Measurements from ENCODE around the gene LMF1. TPM values are rescaled to one million over a fixed set of nuclear protein-coding genes. Genes with fewer than 3 reads are reported as not detected.

The LMF1 gene
- total and polyA plus RNA-seq, 2 of the 4 experiments (the other 2 are of a cell fraction) = 7.7 to 13.1 TPM

DNA sequence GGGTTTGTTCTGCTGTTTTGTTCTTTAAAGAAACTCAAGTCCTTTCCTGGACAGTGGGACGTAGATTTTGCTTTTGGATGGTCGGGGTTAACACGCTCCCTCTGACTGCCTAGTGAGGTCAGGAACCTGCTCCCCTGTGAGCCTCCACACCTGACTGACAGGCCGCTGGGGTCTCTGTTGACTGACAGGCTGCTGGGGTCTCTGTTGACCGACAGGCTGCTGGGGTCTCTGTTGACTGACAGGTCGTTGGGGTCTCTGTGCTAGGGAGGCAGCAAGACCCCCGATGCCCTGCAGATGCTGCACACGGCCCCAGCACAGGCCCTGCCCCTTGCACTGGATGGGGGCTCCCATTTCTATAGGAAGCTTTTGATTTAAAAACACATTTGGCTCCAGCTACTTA lies 33.5 kb downstream of the LMF1 start:
- H3K36me3 ChIP-seq (ENCODE audit: control insufficient read depth, insufficient read depth, low read length) = peaks cover 5% of the 10 kb centered on the region
- no peak for TF ChIP-seq MAFK (IDR thresholded peaks at IDR 0.05; ENCODE audit: low read depth, low read length)
- TF ChIP-seq, protein P1, sequence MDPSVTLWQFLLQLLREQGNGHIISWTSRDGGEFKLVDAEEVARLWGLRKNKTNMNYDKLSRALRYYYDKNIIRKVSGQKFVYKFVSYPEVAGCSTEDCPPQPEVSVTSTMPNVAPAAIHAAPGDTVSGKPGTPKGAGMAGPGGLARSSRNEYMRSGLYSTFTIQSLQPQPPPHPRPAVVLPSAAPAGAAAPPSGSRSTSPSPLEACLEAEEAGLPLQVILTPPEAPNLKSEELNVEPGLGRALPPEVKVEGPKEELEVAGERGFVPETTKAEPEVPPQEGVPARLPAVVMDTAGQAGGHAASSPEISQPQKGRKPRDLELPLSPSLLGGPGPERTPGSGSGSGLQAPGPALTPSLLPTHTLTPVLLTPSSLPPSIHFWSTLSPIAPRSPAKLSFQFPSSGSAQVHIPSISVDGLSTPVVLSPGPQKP (IDR thresholded peaks at IDR 0.05; ENCODE audit: borderline replicate concordance, low read depth, low read length) = no peak
- TF ChIP-seq FOS (IDR thresholded peaks at IDR 0.05; ENCODE audit: low read depth, low read length) = no peak
- no peak for TF ChIP-seq RFX5 (IDR thresholded peaks at IDR 0.05; ENCODE audit: low read depth, low read length)
- TF ChIP-seq RAD21 (IDR thresholded peaks at IDR 0.05; ENCODE audit: low read length) = no peak
- no peak for TF ChIP-seq BHLHE40 (IDR thresholded peaks at IDR 0.05; ENCODE audit: low read depth, low read length)
- TF ChIP-seq POLR2A (IDR thresholded peaks at IDR 0.05; ENCODE audit: low read depth, low read length) = no peak
- TF ChIP-seq MXI1 (IDR thresholded peaks at IDR 0.05; ENCODE audit: borderline replicate concordance, low read depth, low read length) = no peak
- no peak for TF ChIP-seq SMC3 (IDR thresholded peaks at IDR 0.05; ENCODE audit: low read depth, low read length)
- TF ChIP-seq MAZ (IDR thresholded peaks at IDR 0.05; ENCODE audit: borderline replicate concordance, low read depth, low read length) = no peak
- TF ChIP-seq, protein P2, sequence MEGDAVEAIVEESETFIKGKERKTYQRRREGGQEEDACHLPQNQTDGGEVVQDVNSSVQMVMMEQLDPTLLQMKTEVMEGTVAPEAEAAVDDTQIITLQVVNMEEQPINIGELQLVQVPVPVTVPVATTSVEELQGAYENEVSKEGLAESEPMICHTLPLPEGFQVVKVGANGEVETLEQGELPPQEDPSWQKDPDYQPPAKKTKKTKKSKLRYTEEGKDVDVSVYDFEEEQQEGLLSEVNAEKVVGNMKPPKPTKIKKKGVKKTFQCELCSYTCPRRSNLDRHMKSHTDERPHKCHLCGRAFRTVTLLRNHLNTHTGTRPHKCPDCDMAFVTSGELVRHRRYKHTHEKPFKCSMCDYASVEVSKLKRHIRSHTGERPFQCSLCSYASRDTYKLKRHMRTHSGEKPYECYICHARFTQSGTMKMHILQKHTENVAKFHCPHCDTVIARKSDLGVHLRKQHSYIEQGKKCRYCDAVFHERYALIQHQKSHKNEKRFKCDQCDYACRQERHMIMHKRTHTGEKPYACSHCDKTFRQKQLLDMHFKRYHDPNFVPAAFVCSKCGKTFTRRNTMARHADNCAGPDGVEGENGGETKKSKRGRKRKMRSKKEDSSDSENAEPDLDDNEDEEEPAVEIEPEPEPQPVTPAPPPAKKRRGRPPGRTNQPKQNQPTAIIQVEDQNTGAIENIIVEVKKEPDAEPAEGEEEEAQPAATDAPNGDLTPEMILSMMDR (conservative IDR thresholded peaks at IDR 0.05; ENCODE audit: low read depth, low read length) = no peak
- no peak for TF ChIP-seq CHD1 (IDR thresholded peaks at IDR 0.05; ENCODE audit: low read depth, low read length)
- TF ChIP-seq NFE2L2 (IDR thresholded peaks at IDR 0.05; ENCODE audit: low read depth, low read length) = no peak
- no peak for TF ChIP-seq CEBPB (IDR thresholded peaks at IDR 0.05; ENCODE audit: low read depth, low read length)
- no peak overlapping the region for H3K27ac ChIP-seq (ENCODE audit: insufficient read depth, low read length)
- H3K4me3 ChIP-seq (ENCODE audit: insufficient read depth, low read depth, low read length) = no peak overlapping the region
- DNase-seq (no peak), ATAC-seq (ENCODE audit: low read depth) (no peak)
- no peak overlapping the region for H3K23ac ChIP-seq (ENCODE audit: low read depth, low read length)
- no peak overlapping the region for H2AK5ac ChIP-seq (ENCODE audit: low read depth, low read length)
- H3K14ac ChIP-seq (replicated peaks; ENCODE audit: low read depth, low read length) = no peak overlapping the region
- H3K9ac ChIP-seq (ENCODE audit: low read depth, low read length) = no peak overlapping the region
- no peak overlapping the region for H3K56ac ChIP-seq (ENCODE audit: extremely low read depth, insufficient read depth, low read length)
- H4K20me1 ChIP-seq (ENCODE audit: insufficient read depth, low read length) = no peaks in the 10 kb centered on the region
- H2BK15ac ChIP-seq (ENCODE audit: low read depth, low read length) = no peak overlapping the region
- H2AK9ac ChIP-seq (replicated peaks; ENCODE audit: low read depth, low read length, poor library complexity) = no peak overlapping the region
- intact Hi-C loops (cut with micrococcal nuclease) (no loop called here), dilution Hi-C loops (cut with HindIII; ENCODE audit: low sequenced_read_pairs, unreplicated experiment) (no loop called here), in situ Hi-C loops (cut with MboI; ENCODE audit: low sequenced_read_pairs) (no loop called here)
- CTCF ChIA-PET = interaction anchor here (1.0 kb wide), 1 partner anchor 9 kb away, joined by 3 read pairs; no protein-coding TSS in a partner anchor
- no peak overlapping the region for H4K91ac ChIP-seq (ENCODE audit: insufficient read depth, low read depth, low read length)
- no peak overlapping the region for H2BK20ac ChIP-seq (ENCODE audit: low read depth, low read length)
- H3K9me1 ChIP-seq (ENCODE audit: insufficient read depth, low read length) = no peaks in the 10 kb centered on the region
- H3K4me1 ChIP-seq (ENCODE audit: control insufficient read depth, insufficient read depth, low read length) = no peaks in the 10 kb centered on the region
- H2BK120ac ChIP-seq (ENCODE audit: low read depth, low read length) = no peak overlapping the region
- 45% methylated on average over 2 of the region's 8 CpGs; no CpG with 5 or more reads in 1 of the 2 experiments for WGBS, 2 experiments (ENCODE audit: extremely low coverage in 2 of 2, insufficient read length in 1 of 2)
- H3K4ac ChIP-seq (ENCODE audit: low read depth, low read length) = no peak overlapping the region
- no TSS peak for BruUV-seq (replicated peaks)
- no peaks in the 10 kb centered on the region for H3K27me3 ChIP-seq (ENCODE audit: control insufficient read depth, insufficient read depth, low read length)
- H2BK5ac ChIP-seq (ENCODE audit: low read depth, low read length, poor library complexity, severe bottlenecking) = no peak overlapping the region
- no peak overlapping the region for H2AFZ ChIP-seq (replicated peaks; ENCODE audit: low read length, poor library complexity)
- peaks cover 3% of the 10 kb centered on the region for H3K9me3 ChIP-seq (ENCODE audit: control insufficient read depth, insufficient read depth, low read length)
- H4K8ac ChIP-seq (ENCODE audit: low read depth in 2 of 2, low read length in 2 of 2) = no peak overlapping the region
- no peaks in the 10 kb centered on the region for H3K79me1 ChIP-seq (ENCODE audit: low read depth in 1 of 2, low read length in 2 of 2)
- no peak overlapping the region for H3K4me2 ChIP-seq (ENCODE audit: low read depth, low read length)
- no peak overlapping the region for H4K5ac ChIP-seq (ENCODE audit: low read depth, low read length)
- H3K18ac ChIP-seq (ENCODE audit: low read depth, low read length) = no peak overlapping the region
- POLR2A ChIA-PET (ENCODE audit: unreplicated experiment) = no interaction called here
